A673 (cell line): ENCODE measurements around the gene CLCNKA.
"Not testable (repeated sequence)": the region's sequence is repeated elsewhere in the genome, so short reads cannot be mapped to it uniquely, and the experiment has no call there.

Source experiments
- CTCF ChIP-seq: fragments of 300-800, 200-600 bp; sonication (generic); conservative IDR thresholded peaks from 2 replicates; pipeline ENCODE4 v1.5.1; 2017; ENCODE audit warnings: low read depth, mild to moderate bottlenecking, antibody characterized with exemption, low read length, moderate library complexity, mixed read lengths
- EZH2 ChIP-seq: fragments of 200-600 bp; sonication (generic); IDR thresholded peaks from 2 replicates; pipeline ENCODE4 v1.6.1; 2017; ENCODE audit warnings: borderline replicate concordance, low read depth, mild to moderate bottlenecking, mixed read lengths, antibody characterized with exemption, low read length; ENCODE audit not compliant: poor library complexity, severe bottlenecking

- not testable (repeated sequence) for TF ChIP-seq CTCF, EZH2
Measured at GRCh38 chr1:16051949-16052348, 30.1 kb downstream of the CLCNKA start.
